Astrocyte of the spinal cord (primary cell): ENCODE results near the gene MCM3.

Experiments used
- DNase-seq: peaks from one replicate; pipeline ENCODE4 v3.0.0; 2011; ENCODE audit warnings: low read depth, low spot score
- H3K4me3 ChIP-seq: 2 replicates; pipeline ENCODE4 v1.5.1; 2011; ENCODE audit warnings: low read depth, mild to moderate bottlenecking, low read length, moderate library complexity
- CTCF ChIP-seq: IDR thresholded peaks from 2 replicates; pipeline ENCODE4 v1.5.1; 2012; ENCODE audit warnings: low read depth, mild to moderate bottlenecking, low read length, inconsistent platforms
- in situ Hi-C: cut with HindIII; loops from 2 replicates; pipeline ENCODE4 v1.10.0; 2017; ENCODE audit warnings: low sequenced_read_pairs

The MCM3 gene

GRCh38 chr6:52284460-52285176 lies at the start of gene MCM3:
Gene MCM3 (minus strand): TSS chr6:52284742. CDS start chr6:52284674, 68 bp downstream.
- no peak for TF ChIP-seq CTCF
- peak within 1 kb of the TSS; percentile 75 for H3K4me3 ChIP-seq
- peak; percentile 99 for DNase-seq
- in situ Hi-C loops = loop anchor here (25.0 kb wide), 1 partner anchor 378 kb away; the partner anchor contains the start of gene TMEM14A

DNA sequence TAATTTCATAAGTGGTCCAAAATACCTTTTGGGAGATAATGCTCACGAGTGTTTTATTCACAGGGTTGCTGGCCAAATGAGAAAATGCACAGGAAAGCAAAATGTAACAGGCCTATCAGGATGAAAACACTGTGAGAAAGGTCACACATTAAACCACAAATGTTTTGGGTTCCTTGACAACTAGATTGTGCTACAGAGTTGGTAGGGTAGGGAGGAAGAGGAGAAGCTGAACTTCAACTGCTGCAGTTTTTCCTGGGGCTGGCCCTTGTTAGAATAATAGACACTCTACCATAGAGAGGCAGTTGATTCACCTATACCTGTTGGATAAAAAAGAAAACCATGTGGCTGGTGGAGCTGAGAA lies 49.3 kb upstream of the MCM3 start:
- no peak for TF ChIP-seq CTCF
- no peak overlapping the region for H3K4me3 ChIP-seq
- in situ Hi-C loops = no loop called here
- DNase-seq = no peak

DNA sequence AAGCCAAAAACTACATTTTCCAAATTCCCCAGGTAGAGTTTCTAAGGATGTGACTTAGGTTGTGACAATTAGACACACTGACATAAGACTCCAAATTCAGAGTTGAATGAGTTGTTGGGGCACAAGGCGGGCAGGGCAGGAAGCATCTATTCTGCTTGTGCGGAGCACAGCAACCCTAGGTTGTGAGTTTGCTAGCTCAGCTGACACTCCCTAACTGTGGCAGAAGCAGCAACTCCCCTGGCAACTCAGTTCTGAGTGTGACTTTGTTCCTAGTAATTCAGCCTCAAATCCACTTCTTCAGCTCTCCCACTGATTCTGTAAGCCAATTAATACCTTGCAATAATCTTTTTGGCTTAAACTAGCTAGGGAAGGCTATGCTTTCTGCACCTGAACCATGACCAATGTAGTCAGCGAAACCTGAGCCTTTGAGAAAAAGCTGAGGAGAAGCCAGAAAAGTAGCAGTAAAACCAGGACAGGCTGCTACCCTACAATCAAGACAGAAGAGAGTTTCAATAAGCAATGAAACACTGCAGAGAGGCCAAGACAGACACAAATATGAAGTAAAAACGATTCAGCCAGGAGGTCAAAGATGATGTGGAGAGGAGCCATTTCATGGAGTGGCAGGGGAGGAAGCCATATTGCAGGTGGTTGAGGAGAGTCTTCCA lies 47.4 kb upstream of the MCM3 start:
- H3K4me3 ChIP-seq = no peak overlapping the region
- DNase-seq = no peak
- in situ Hi-C loops = no loop called here
- TF ChIP-seq CTCF = no peak

DNA sequence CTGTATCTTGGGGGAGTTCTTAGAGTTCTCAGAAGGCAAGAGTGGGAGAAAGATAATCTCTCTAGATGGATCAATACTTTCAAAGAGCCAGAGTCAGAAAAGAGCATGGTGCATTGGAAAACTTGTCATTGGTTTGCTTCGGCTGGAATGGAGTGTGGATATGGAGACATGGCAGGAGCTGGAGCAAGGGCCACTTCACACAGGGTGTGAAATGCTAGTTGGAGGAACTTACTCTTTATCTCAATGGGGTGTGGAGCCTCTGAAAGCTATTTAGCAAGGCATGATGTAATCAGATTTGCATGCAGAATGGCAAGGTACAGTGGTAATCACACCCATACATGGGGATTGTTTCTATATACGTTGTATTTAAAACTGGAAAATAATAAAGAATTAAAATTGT lies 45.9 kb upstream of the MCM3 start:
- in situ Hi-C loops = no loop called here
- no peak overlapping the region for H3K4me3 ChIP-seq
- no peak for TF ChIP-seq CTCF
- DNase-seq = no peak

- H3K4me3 ChIP-seq = no peak overlapping the region
- no peak for DNase-seq
- in situ Hi-C loops = no loop called here
- no peak for TF ChIP-seq CTCF
These were observed 44.2 kb upstream of the MCM3 start for GRCh38 chr6:52328729-52329128.

DNA sequence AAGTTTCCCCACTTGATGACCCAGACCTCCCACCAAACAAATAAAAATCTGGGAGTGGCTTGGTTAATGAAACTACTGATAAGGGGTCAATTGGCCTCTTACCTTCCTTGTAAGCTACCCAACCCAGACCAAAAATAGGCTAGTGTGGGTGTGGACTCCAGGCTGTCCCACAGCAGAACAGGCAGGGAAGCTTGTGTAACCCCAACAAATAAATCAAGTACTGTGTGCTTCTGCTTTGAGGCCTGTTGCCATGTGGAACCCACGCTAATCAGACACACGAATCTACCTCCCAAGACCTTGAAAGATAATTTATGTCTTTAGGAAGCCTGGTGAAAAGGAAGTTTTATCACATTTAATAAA lies 43.7 kb upstream of the MCM3 start:
- no peak overlapping the region for H3K4me3 ChIP-seq
- no peak for DNase-seq
- in situ Hi-C loops = no loop called here
- no peak for TF ChIP-seq CTCF
